GM21423 (cell line): Measurements from ENCODE around the gene ANKRD29.
"Not testable (repeated sequence)": the region's sequence is repeated elsewhere in the genome, so short reads cannot be mapped to it uniquely, and the experiment has no call there.

Source experiments
- ATAC-seq: cut with Tn5 transposase; IDR thresholded peaks from one replicate; pipeline ENCODE4 v1.9.1; 2021; ENCODE audit warnings: mild to moderate bottlenecking, moderate library complexity; ENCODE audit not compliant: unreplicated experiment

The ANKRD29 gene

DNA sequence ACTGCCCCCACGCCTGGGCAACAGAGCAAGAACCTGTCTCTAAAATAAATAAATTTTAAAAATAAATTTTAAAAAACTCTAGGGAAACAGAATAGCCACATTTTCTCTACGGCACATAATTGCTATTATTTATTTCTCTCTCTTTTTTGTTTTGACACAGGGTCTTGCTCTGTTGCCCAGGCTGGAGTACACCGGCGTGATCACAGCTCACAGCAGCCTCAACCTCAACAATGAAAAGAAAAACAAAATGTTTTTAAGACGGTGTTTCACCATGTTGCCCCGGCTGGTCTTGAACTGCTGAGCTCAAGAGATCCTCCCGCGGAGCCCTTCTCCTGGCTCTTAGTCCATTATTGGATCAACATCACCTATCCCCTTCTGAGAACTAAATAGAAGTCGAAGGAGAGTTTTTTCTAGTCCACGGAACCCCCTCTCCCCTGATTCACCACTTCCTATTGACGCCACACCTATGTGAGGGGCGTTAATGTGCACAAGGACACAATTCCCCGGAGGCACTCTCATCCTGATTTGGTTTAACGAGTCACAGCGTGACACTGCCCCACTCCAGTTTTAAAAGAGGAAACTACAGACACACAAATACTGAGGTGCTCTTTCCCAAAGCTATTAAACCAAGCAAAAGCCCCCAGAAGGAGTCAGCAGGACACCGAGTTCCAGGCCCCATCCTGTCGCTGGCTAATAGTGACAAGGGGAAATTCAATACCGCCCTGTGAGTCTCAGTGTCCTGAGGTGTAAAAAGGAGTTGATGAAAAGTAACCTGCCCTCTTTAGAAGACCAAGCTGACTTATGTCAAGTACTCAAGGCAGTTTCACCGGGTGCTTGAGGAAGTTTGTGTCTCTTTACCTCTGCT, 77.5 kb downstream of the ANKRD29 start:
- no peak for ATAC-seq

DNA sequence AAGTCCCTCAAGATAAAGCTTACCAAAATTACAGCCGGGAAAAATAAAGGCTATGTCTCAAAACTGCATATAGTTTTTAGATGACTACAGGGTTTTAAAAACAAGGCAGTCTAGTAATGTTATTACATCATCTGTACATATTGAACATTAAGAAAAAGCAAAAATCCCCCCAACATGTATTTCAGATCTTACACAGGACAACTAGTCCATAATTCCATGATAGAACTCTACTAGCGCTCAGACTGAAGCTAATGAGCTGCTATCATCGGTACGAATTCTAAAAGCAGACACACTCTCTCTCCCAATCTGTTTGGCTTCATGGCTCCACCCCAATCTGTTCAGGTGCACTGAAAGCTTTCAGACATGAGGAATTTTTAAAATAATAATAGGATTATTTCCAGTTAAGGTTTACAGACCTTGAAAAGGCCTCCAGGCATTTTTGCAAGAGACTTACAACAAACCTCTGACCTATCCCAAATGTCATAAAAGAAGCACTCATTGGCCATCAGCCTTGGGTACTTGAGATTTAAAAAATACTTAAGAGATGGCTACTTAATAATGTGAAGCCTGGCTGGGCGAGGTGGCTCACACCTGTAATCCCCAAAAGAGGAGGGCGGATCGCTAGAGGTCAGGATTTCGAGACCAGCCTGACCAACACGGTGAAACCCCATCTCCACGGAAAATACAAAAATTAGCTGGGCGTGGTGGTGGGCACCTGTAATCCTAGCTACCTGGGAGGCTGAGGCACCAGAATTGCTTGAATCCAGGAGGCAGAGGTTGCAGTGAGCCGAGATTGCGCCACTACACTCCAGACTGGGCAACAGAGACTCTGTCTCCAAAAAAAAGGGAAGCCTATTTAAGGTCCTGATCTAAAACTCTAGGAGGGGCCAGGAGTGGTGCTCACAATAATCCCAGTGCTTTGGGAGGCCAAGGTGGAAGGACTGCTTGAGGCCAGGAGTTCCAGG, 78.4 kb downstream of the ANKRD29 start:
- ATAC-seq: no peak

DNA sequence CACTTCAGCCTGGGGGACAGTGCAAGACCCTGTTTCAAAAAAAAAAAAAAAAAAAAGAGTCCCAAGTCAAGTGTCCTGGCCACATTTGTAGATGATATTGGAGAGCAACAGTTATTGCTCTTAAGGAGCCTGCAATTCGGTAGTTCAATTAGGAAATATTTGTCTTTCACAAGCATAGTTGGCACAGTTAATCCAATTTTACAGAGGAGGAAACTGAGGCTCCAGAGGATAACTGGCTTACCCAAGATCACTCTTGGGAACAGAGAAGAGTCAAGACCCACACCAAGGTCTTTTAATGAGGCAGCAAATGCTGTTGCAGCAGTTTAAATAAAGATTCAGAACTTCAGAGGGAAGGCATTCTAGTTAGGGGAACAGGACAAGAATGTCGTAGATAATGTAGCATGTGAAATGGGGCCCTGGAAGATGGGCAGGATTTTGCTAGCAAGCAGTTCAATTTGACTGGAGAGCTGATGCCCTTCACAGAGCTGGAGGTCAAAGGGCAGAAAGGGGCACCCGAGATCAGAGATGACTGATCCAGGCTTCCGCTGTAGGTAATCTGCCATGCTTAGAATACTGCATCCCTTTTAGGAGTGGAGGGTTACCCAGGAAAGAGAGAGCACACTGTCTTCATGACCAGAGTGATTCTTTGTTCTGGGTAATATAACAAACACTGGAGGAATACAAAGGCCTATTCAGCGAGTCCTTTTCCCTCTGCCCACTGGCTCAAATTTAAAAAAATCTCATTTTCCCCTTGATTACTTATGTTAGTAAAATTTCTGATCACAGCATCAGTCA, 79.4 kb downstream of the ANKRD29 start:
- ATAC-seq: no peak

DNA sequence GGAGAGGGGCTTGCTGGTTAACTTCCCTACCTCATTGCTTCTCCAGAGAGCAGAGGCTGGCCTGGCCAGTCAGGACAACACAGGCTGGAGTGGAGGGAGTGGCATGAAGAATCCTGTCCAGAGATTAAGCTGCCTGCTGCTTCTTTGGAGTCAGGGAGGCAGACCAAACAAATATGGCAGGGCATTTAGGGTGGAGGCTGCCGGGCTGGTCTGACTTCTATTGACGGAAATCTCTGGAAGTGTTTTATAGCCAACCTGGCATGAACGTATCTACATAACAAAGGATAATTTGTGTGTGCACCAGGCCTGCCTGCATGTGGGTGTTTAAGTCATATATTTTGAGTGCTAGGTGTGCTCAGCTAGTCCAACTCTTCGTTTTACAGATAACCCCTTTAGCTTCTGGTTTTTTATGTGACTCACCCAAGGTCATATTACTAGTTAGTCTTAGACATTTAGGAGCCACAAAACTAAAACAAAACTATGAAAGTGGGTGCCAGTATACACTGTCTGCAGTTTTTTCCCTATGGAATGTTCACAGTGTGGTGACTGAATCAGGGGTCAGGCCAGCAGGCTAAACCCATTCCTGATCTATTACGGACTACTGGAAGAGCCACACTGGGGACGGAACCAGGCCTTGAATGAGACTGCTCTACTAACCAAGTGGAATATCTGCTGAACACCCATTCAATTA, 81.9 kb downstream of the ANKRD29 start:
- ATAC-seq: no peak

DNA sequence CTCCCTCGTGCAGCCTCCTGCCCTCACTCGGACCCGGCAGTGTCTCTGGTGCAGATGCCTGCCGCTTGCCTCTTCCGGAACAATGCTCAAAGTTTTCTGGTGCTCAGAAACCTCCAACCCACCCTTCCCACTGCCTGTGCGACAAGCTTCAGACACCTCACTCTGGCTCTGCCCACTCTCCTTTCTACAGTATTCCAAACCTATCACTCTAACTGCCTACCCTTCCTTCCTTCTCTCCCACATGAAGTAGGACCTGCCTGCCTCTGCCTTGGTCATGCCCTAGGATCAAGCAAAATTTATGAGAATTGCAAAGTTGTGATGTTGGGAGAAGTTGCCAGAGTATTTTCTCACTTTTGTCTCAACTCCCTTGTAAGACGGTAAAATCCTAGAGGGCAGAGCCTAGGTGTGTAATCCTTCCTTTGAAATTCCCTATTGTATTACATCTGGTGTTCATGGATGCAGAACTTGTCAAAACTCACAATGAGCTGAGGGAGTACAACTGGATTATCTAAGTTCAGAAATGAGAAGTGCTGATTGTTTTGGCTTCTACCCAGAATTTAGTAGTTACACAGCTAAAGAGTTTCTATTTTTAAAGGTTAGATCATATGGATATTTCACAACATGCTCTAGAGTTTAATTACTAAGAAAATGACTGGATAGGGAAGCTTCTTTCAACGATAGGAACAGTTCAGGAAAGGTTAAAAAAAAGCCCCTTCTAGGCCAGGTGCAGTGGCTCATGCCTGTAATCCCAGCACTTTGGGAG, 83.6 kb downstream of the ANKRD29 start:
- ATAC-seq: no peak

DNA sequence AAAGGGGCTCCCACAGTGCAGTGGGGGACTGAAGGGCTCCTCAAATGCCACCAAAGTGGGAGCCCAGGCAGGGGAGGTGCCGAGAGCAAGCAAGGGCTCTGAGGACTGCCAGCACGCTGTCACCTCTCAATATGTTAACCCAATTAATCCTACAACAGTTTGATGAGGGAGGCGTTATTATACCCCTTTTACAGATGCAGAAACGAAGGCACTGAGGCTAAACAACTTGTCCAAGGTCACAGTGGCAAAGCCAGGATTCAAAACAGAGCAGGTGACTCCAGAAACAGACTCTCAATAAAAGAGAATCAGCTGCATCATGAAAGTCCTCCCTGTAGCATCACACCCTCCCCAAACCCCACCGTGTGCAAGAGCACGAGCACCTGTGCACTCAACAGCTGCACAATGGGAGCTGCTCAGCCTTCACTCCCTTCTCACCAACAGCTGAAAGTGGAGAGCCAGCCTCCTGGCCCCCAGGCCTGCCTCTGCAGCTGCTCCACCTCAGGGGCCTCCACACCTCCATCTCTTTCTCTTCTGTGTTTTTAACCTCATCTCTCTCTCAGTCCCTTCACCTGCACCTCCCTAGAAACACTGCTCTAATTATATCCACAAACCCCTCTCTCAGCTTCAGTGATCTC, 84.5 kb downstream of the ANKRD29 start:
- no peak for ATAC-seq

DNA sequence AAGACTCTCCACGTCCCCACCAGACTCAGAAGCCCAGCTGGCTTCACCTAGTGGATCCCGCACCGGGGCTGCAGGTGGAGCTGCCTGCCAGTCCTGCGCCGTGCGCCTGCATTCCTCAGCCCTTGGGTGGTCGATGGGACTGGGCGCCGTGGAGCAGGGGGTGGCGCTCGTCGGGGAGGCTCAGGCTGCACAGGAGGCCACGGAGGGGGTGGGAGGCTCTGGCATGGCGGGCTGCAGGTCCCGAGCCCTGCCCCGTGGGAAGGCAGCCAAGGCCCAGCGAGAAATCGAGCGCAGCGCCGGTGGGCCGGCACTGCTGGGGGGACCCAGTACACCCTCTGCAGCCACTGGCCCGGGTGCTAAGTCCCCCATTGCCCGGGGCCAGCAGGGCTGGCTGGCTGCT, 85.2 kb downstream of the ANKRD29 start:
- not testable (repeated sequence) for ATAC-seq

DNA sequence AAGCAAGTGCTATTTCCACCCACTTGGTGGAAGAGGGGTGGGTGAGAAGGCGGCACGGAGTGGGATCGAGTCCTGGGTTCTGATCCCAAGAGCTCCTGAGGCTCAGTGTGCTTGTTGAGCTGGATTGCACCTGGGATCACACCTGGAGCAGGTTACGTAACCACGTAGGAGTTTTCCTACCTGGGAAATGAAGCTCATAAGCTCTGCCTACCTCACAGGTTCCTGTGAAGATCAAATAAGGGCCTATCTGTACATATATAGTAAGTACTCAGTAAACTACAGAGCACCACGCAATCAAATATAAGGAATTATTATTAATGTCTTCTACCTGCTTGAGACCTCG, 87.4 kb downstream of the ANKRD29 start:
- ATAC-seq: no peak

DNA sequence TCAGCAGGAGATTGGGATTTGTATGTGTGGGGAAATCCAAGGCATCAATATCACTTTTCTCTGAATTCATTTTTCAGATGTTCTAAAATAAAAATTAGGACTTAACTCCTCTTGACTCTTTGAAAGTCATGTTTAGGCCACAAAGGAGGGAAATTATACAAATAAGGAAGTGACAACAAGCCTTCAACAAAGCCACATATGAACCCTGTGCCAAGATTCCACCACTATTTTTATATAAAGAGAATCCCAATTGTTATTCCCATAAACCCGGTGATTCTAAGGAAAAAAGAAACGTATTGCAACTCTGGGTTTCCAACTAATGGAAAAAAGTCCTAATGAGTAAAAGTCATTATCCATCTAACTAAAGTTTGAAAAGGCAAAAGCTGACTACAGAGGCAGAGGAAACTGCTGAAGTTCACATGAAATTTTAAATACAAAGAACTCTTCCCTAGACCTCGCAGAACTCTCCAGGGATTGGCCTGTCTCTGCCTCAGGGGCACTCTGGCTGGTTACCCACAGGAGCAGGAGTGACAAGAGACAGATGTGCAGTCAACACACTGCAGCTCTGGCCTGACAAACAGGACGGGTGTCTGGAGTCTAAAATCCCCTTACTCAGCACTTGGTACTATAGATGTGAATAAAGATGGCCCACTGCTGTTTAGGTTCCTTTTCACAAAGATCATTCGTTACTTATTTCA, 88.0 kb downstream of the ANKRD29 start:
- no peak for ATAC-seq

DNA sequence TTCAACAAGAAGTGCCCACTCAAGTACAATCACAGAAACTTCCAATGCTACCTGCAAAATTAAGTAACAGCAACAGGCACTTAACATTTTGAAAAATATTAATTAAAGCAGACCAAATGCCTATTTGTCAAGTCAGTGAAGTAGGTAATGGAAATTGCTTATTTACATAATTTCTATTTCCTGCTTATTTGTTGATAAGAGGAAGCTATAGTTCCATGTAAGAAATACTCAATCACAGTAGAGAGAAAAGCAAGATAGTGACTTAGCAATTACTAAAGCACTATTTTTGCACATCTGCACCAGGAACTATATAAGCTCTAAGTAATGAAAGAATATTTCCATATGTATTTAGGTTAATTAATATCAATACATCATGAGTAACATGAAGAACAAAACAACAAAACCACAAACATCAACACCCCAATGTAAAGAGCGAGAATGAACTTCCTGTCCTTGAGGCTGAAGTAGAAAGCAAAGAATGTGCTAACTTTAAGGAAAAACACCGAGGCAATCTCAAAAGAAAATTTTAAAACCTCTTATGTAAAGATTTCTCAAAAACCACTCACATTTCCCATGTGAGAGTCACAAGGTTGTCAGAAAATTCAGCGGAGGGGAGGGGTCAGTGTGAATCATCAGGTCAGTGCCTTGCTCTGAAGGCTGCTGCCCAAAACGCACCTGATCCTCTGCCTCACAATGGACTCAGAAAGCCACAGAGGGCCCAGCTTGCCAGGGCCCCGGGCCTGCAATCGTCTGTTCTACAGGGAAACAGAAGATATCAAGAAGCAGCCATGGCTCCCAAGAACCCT, 88.9 kb downstream of the ANKRD29 start:
- no peak for ATAC-seq

DNA sequence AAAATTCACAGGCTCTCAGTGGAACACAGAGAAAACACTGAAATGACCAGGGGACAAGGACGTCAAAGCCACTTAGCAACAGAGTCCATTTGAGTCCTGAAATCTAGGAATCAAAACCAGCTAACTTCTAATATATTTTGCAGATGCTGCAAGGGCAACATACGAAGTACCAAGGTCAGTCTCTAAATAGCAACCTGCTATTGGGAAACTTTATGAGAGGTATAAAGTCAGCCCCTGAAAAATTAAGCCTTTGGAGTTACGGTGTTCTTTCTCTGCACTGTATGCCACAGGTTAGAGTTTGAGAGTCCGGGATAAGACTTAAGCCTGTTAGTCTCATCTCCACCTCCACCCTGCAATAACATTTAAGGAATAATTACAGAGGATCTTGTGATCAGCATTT, 89.7 kb downstream of the ANKRD29 start:
- no peak for ATAC-seq

DNA sequence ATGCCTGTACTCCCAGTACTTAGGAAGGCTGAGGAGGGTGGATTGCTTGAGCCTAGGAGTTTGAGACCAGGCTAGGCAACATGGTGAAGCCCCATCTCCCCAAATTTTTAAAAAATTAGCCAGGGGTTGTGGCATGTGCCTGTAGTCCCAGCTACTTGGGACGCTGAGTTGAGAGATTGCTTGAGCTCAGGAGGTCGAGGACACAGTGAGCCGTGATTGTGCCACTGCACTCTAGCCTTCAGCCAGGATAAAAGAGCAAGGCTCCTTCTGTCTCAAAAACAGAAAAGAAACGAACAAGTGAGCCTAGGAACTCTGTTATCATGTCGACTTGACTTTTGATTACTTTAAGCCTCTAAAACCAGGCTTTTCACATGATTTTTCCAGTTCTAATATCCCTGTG, 90.1 kb downstream of the ANKRD29 start:
- ATAC-seq: no peak

DNA sequence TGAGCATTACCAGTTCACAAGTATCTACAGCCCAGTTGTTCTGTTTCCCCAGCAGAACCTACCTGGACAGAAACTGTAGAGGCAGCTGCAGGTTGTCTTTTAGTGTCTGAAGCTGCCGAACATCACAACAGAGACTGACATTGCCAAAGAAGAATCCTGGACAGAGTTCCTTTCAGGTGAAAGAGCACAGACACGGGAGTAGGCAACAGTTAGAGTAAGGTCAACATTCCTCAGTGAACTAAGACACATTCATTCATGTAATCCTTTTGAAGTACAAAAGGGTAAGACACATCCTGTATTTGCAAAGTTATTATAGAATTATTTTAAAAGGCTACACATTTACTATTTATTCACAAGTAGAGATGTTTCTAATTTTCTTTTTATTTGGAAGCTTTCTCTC, 90.7 kb downstream of the ANKRD29 start:
- no peak for ATAC-seq

DNA sequence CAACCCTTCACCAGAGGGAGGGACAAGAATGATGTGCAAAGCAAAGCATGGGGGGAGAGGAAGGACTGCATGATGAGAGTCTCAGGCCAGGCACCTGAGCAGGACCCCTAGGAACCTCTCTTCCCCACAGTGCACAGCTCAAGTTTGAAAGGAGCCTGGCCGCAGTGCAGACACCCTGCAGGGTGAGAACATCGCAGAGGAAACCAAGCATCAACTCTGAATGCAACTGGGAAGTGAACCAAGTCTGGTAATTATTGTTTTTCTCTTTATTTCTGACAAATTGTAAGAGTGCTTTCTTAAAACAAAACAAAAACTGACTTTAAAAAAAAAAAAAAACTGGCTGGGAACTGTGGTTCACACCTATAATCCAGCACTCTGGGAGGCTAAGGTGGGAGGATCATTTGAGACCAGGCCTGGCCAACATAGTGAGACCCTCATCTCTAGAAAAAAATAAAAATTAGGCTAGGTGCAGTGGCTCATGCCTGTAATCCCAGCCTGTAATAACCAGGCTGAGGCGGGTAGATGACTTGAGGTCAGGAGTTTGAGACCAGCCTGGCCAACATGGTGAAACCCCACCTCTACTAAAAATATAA, 91.7 kb downstream of the ANKRD29 start:
- ATAC-seq: no peak

DNA sequence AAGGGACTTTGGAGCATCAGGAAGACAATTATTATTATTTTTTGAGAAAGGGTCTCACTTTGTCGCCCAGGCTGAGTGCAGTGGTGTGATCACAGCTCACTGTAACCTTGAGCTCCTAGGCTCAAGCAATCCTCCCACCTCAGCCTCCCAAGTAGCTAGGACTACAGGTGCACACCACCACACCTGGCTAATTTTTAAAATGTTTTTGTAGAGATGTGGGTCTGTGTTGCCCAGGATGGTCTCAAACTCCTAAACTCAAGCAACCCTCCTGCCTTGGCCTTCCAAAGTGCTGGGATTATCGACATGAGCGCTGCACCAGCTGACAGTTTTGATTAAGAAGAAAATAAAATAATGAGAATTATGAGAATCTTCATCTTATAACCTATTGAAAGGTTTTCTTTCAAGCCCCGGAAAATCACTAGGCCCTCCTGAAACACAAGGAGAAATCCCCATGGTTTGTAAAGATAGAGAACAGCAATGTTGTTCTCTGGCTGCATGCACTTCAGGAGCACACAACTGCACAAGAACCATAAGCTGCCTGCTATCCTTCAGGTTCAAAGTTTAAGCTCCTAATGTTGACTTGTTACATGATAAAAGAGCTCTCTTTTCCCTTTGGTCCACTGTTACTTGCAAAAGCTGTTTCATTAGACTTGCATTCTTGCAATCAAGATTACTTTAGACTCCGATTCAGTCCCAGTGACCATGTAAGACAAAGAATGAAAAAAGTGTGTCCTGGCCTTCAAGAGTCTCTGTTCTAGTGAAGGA, 93.2 kb downstream of the ANKRD29 start:
- no peak for ATAC-seq

DNA sequence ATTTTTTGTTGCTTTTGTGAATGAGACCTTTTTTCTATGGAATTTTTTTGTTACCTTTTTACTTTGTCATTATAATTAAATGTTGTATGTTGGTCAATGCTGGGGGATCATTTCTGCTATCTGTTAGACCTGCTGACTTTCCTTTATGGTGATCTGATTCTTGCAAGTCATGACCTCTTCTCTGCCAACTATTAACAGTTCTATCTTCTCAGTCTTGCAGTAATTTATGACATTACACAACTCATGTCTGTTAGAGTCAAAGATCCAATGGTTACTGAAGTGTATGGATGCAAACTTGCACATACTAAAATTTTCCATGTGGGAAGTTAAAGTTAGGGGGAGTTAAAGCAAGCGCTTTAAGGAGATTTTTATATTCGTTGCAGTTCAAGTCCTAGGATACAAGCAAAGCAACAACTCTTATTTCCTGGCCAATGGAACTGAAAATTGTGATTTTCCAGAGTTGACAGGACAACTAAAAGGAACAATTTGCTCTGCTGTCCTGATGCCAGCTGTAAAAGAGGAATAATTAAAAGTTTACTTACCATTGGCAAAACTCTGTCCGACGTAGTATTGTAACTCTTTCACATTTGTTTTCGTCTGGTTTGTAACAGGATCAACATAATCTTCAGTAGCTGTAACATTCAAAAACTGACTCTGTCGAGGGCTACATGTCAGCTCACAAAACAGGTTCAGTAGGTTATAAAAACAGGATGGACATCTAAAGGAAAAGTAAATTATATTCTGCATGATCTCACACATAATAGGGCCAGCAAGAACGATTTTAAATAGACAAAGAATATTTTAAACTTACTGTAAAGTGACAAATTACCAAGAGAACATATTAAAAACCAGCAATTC, 94.2 kb downstream of the ANKRD29 start:
- ATAC-seq: no peak
